Mesendoderm (in vitro differentiated cells): Measurements from ENCODE around the gene NAV2.

Experiments
- DNase-seq: peaks from one replicate; pipeline ENCODE4 v3.0.0; 2013
- H2AK5ac ChIP-seq: 2 replicates; pipeline ENCODE4 v1.6.1; 2013; ENCODE audit warnings: low read length, inconsistent platforms
- H2BK120ac ChIP-seq: 2 replicates; pipeline ENCODE4 v1.6.1; 2013; ENCODE audit warnings: low read depth, mild to moderate bottlenecking, low read length, moderate library complexity, mixed read lengths
- H2BK15ac ChIP-seq: replicated peaks from 2 replicates; pipeline ENCODE4 v1.6.1; 2013; ENCODE audit warnings: low read depth, mild to moderate bottlenecking, moderate library complexity
- H2BK5ac ChIP-seq: 2 replicates; pipeline ENCODE4 v1.6.1; 2013; ENCODE audit warnings: low read length, inconsistent platforms
- H3K18ac ChIP-seq: 2 replicates; pipeline ENCODE4 v1.6.1; 2013; ENCODE audit warnings: mild to moderate bottlenecking, low read length, mixed read lengths
- H3K23ac ChIP-seq: one replicate; pipeline ENCODE4 v1.6.1; 2013; ENCODE audit warnings: low read length
- H3K27ac ChIP-seq: 2 replicates; pipeline ENCODE4 v1.5.1; 2013; ENCODE audit warnings: low read depth, mild to moderate bottlenecking, inconsistent platforms, low read length, moderate library complexity
- H3K27me3 ChIP-seq: 2 replicates; pipeline ENCODE4 v1.6.1; 2013; ENCODE audit warnings: low read length, control low read depth, mild to moderate bottlenecking, inconsistent platforms; ENCODE audit not compliant: insufficient read depth, poor library complexity
- H3K36me3 ChIP-seq: 2 replicates; pipeline ENCODE4 v1.6.1; 2013; ENCODE audit warnings: low read length, inconsistent platforms; ENCODE audit not compliant: control insufficient read depth, insufficient read depth
- H3K4ac ChIP-seq: one replicate; pipeline ENCODE4 v1.6.1; 2013; ENCODE audit warnings: low read depth, mild to moderate bottlenecking, low read length, moderate library complexity
- H3K4me1 ChIP-seq: 2 replicates; pipeline ENCODE4 v1.6.1; 2013; ENCODE audit warnings: low read depth, low read length, inconsistent platforms; ENCODE audit not compliant: control insufficient read depth
- H3K4me2 ChIP-seq: 2 replicates; pipeline ENCODE4 v1.6.1; 2013; ENCODE audit warnings: low read length
- H3K4me3 ChIP-seq: 2 replicates; pipeline ENCODE4 v1.5.1; 2013; ENCODE audit warnings: mild to moderate bottlenecking, low read length
- H3K56ac ChIP-seq: one replicate; pipeline ENCODE4 v1.6.1; 2013; ENCODE audit warnings: low read length
- H3K79me1 ChIP-seq: 2 replicates; pipeline ENCODE4 v1.6.1; 2013; ENCODE audit warnings: low read length, inconsistent platforms
- H3K79me2 ChIP-seq: 2 replicates; pipeline ENCODE4 v1.6.1; 2013; ENCODE audit warnings: mild to moderate bottlenecking, low read length; ENCODE audit not compliant: control insufficient read depth, insufficient read depth
- H3K9ac ChIP-seq: 2 replicates; pipeline ENCODE4 v1.6.1; 2013; ENCODE audit warnings: low read length, inconsistent platforms
- H4K5ac ChIP-seq: one replicate; pipeline ENCODE4 v1.6.1; 2013; ENCODE audit warnings: low read length
- H4K8ac ChIP-seq: one replicate; pipeline ENCODE4 v1.6.1; 2013; ENCODE audit warnings: low read depth, mild to moderate bottlenecking, control low read depth, low read length, moderate library complexity
- WGBS: extraction: QIAGEN DNeasy Blood & Tissue Kit; methylation state at CpG from one replicate; pipeline ENCODE4 v1.1.7; 2013; ENCODE audit warnings: low lambda C conversion rate, missing lambda C conversion rate; ENCODE audit not compliant: insufficient coverage; ENCODE audit errors: extremely low coverage; 5-methylcytosine and 5-hydroxymethylcytosine counted together

The NAV2 gene

DNA sequence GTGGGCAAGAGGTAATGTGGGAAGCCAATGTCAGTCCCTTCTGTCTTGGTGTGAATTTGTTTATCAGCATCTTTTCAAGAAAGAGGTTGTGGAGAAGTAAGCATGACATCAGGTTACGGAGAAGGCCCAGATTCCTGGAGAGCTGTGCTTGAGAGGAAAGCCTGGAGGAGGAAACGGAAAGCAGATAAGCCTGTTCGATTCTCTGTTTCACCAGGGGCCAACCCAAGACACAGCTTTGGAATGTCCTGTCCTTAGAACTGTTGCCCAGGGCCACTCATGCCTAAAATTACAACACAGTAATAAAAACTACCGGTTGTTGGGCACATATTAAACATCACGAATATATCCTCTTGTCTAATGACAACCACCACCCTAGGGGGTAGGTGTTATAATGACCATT is 148.5 kb downstream of the NAV2 start:
- Histone ChIP-seq H3K18ac (no peak overlapping the region), H3K79me1 (no peaks in the 10 kb centered on the region), H3K4me3 (no peak overlapping the region), H4K8ac (no peak overlapping the region), H2BK5ac (no peak overlapping the region), H2AK5ac (no peak overlapping the region), H3K23ac (no peak overlapping the region), H3K27me3 (no peaks in the 10 kb centered on the region), H2BK120ac (no peak overlapping the region), H4K5ac (no peak overlapping the region), H3K36me3 (no peaks in the 10 kb centered on the region), H3K9ac (no peak overlapping the region), H3K4me1 (peaks cover 5% of the 10 kb centered on the region), H3K79me2 (no peaks in the 10 kb centered on the region), H3K56ac (no peak overlapping the region), H3K27ac (no peak overlapping the region), H3K4me2 (no peak overlapping the region), H2BK15ac (no peak overlapping the region), H3K4ac (no peak overlapping the region)
- no CpG with 5 or more reads among the region's 5 CpGs for WGBS
- peak; percentile 60 for DNase-seq

- Histone ChIP-seq H4K5ac (no peak overlapping the region), H4K8ac (no peak overlapping the region), H3K18ac (no peak overlapping the region), H2BK15ac (no peak overlapping the region), H3K56ac (no peak overlapping the region), H3K4me2 (no peak overlapping the region), H2AK5ac (no peak overlapping the region), H3K36me3 (no peaks in the 10 kb centered on the region), H3K4me3 (no peak overlapping the region), H3K27me3 (no peaks in the 10 kb centered on the region), H3K79me1 (no peaks in the 10 kb centered on the region), H3K27ac (no peak overlapping the region), H3K9ac (no peak overlapping the region), H2BK5ac (no peak overlapping the region), H3K4me1 (peaks cover 5% of the 10 kb centered on the region), H3K79me2 (no peaks in the 10 kb centered on the region), H3K4ac (no peak overlapping the region), H3K23ac (no peak overlapping the region), H2BK120ac (no peak overlapping the region)
- DNase-seq = no peak
- WGBS = no CpG with 5 or more reads among the region's 4 CpGs
Measured at GRCh38 chr11:19862091-19862490, 149.5 kb downstream of the NAV2 start.

DNA sequence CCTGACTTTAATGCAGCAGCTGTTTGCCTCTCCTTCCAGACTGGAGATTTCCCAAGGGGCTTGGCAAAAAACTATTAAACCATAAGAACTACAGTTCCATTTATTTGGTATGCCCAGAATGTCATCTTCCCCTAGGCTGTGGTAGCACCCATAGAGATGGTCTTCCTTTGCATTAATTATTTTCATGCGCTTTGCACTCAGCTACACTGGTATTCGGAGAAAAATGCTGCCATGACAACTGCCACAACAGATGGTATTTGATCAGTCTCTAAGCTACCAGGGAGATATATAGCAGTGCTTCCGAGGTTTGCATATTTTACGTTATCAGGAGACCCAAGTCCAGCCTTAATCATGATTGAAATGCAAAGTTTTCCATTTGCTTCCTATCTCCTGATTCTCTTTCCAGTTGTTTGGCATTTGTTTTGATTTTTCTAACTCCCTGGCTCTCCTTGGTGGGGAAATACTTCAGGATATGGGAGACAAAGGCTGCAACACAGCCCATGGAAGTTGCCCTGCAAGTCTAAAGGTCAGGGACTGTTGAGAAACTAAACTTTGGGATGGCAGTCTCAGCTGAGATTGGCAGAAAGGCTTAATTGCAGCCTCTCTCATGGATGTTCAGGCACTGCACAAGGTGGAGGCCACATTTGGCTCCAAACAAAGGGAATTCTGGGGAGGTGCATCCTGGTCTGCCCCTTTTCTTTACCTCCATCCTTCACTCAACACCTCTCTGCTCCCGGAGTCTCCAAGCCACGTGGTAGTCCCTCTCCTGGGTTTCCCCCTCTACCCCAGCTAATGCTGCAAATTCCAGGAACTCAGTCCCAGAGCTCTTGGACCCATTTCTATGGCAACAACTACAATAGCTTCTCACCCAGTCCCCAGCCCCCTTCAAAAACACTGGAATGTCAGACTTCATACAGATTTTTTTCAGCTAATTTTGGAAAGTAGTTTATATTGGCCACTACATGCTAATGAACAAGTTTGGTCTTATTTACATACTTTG is 151.8 kb downstream of the NAV2 start:
- no peak overlapping the region for H3K18ac ChIP-seq
- no CpG with 5 or more reads among the region's 6 CpGs for WGBS
- peak; percentile 69 for DNase-seq
- H2BK5ac ChIP-seq = no peak overlapping the region
- H4K5ac ChIP-seq = no peak overlapping the region
- no peaks in the 10 kb centered on the region for H3K27me3 ChIP-seq
- no peak overlapping the region for H2BK120ac ChIP-seq
- no peak overlapping the region for H3K4me2 ChIP-seq
- no peaks in the 10 kb centered on the region for H3K36me3 ChIP-seq
- no peak overlapping the region for H4K8ac ChIP-seq
- no peak overlapping the region for H3K23ac ChIP-seq
- H3K9ac ChIP-seq = no peak overlapping the region
- H3K4me3 ChIP-seq = no peak overlapping the region
- no peaks in the 10 kb centered on the region for H3K79me2 ChIP-seq
- no peak overlapping the region for H3K4ac ChIP-seq
- H3K4me1 ChIP-seq = peaks cover 5% of the 10 kb centered on the region
- H3K56ac ChIP-seq = no peak overlapping the region
- H2BK15ac ChIP-seq = no peak overlapping the region
- H3K79me1 ChIP-seq = no peaks in the 10 kb centered on the region
- H3K27ac ChIP-seq = no peak overlapping the region
- no peak overlapping the region for H2AK5ac ChIP-seq

GRCh38 chr11:19866037-19866436 is 153.4 kb downstream of the NAV2 start:
- Histone ChIP-seq H3K4me1 (peaks cover 5% of the 10 kb centered on the region), H3K9ac (no peak overlapping the region)
- WGBS = no CpG with 5 or more reads among the region's 3 CpGs

DNA sequence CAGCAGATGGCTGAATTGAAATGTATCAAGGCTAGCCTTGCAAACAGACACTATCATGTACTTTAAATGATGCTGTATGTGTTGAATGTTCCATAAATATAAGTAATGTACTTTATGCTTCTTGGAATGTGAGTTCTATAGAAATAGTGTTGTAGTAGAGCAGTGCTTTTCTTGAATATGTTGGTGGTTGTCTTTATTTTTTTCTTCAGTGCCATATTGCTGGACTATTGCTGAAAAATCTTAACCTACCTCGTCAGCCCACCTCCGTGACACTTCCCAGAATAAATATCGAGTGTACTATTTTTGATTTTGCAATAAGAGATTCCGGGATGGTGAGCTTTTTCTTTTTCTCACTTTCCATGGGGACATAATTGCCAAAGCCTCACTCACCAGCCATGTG is 153.9 kb downstream of the NAV2 start:
- H2BK120ac ChIP-seq = no peak overlapping the region
- H3K79me2 ChIP-seq = no peaks in the 10 kb centered on the region
- H3K27me3 ChIP-seq = no peaks in the 10 kb centered on the region
- H3K4ac ChIP-seq = no peak overlapping the region
- no peak overlapping the region for H3K4me2 ChIP-seq
- no peak overlapping the region for H3K23ac ChIP-seq
- H3K27ac ChIP-seq = no peak overlapping the region
- H3K18ac ChIP-seq = no peak overlapping the region
- no peak overlapping the region for H4K8ac ChIP-seq
- H3K56ac ChIP-seq = no peak overlapping the region
- no peak overlapping the region for H3K4me3 ChIP-seq
- no CpG with 5 or more reads among the region's 4 CpGs for WGBS
- H4K5ac ChIP-seq = no peak overlapping the region
- H3K36me3 ChIP-seq = no peaks in the 10 kb centered on the region
- H2BK15ac ChIP-seq = no peak overlapping the region
- no peak for DNase-seq
- H2AK5ac ChIP-seq = no peak overlapping the region
- H3K9ac ChIP-seq = no peak overlapping the region
- H2BK5ac ChIP-seq = no peak overlapping the region
- peaks cover 5% of the 10 kb centered on the region for H3K4me1 ChIP-seq
- no peaks in the 10 kb centered on the region for H3K79me1 ChIP-seq

More at GRCh38 chr11:19866037-19866436, 153.4 kb downstream of the NAV2 start:
- Histone ChIP-seq H3K27ac (no peak overlapping the region), H3K27me3 (no peaks in the 10 kb centered on the region), H2BK5ac (no peak overlapping the region), H3K18ac (no peak overlapping the region), H2BK120ac (no peak overlapping the region), H3K36me3 (no peaks in the 10 kb centered on the region), H4K8ac (no peak overlapping the region), H2AK5ac (no peak overlapping the region), H3K4ac (no peak overlapping the region), H3K4me3 (no peak overlapping the region), H3K79me1 (no peaks in the 10 kb centered on the region), H3K4me2 (no peak overlapping the region), H3K56ac (no peak overlapping the region), H3K79me2 (no peaks in the 10 kb centered on the region), H2BK15ac (no peak overlapping the region), H4K5ac (no peak overlapping the region), H3K23ac (no peak overlapping the region)
- DNase-seq = no peak
